Measurements from ENCODE around the gene MYO7B. TPM values are rescaled to one million over a fixed set of nuclear protein-coding genes. Genes with fewer than 3 reads are reported as not detected.

The MYO7B gene
- total RNA-seq, 2 experiments from 2014 or later, result 3.3 TPM; not detected in 1

DNA sequence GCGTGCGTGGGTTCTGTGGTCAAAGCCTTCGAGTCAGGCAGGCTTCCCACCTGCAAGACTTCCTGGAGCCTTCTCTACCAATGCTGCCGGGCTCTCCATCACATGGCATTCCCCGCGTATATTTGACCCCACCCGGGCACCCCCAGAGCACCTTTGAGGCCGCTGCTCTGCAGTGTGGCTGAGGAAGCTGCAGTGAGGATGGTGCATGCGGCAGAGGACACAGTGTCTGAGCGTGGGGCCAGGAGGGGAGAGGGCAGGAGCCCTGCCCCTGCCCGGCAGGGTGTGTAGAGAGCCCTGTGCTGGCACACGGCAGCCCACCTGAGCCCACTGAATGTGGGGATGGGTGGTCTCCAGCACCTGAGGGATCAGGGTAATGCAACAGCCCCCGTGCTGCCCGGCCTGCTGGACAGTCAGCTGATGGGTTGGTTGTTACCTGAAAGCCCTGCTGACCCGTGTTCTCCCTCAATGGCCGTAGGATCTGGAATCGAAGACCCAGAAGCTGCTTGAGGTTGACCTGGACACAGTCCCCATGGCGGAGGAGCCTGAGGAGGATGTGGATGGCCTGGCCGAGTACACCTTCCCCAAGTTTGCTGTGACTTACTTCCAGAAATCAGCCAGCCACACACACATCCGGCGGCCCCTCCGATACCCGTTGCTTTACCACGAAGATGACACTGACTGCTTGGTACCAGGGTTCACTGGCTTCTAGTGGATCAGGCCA is 73.7 kb downstream of the MYO7B start:
- no peak for DNase-seq (ENCODE audit: low spot score)
- Histone ChIP-seq H3K4me3 (ENCODE audit: low read depth, low read length, poor library complexity, severe bottlenecking) (no peak overlapping the region), H3K4me1 (ENCODE audit: insufficient read depth, low read length, poor library complexity, severe bottlenecking) (no peaks in the 10 kb centered on the region), H3K27ac (ENCODE audit: low read depth, low read length, poor library complexity, severe bottlenecking) (no peak overlapping the region), H3K9me2 (ENCODE audit: insufficient read depth, low read length) (no peaks in the 10 kb centered on the region), H3K9me3 (ENCODE audit: low read length) (no peaks in the 10 kb centered on the region; the same call in 1 of the 2 replicates), H4K20me1 (ENCODE audit: insufficient read depth, low read length) (no peaks in the 10 kb centered on the region), H3K79me2 (ENCODE audit: insufficient read depth, low read depth, low read length) (no peaks in the 10 kb centered on the region), H3K4me2 (ENCODE audit: low read length) (no peak overlapping the region), H2AFZ (ENCODE audit: low read length) (no peak overlapping the region), H3K36me3 (ENCODE audit: insufficient read depth, low read length) (no peaks in the 10 kb centered on the region)
- TF ChIP-seq EZH2phosphoT487 (IDR thresholded peaks at IDR 0.05; ENCODE audit: borderline replicate concordance, low read depth, low read length), result no peak
- TF ChIP-seq, protein P1, sequence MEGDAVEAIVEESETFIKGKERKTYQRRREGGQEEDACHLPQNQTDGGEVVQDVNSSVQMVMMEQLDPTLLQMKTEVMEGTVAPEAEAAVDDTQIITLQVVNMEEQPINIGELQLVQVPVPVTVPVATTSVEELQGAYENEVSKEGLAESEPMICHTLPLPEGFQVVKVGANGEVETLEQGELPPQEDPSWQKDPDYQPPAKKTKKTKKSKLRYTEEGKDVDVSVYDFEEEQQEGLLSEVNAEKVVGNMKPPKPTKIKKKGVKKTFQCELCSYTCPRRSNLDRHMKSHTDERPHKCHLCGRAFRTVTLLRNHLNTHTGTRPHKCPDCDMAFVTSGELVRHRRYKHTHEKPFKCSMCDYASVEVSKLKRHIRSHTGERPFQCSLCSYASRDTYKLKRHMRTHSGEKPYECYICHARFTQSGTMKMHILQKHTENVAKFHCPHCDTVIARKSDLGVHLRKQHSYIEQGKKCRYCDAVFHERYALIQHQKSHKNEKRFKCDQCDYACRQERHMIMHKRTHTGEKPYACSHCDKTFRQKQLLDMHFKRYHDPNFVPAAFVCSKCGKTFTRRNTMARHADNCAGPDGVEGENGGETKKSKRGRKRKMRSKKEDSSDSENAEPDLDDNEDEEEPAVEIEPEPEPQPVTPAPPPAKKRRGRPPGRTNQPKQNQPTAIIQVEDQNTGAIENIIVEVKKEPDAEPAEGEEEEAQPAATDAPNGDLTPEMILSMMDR (conservative IDR thresholded peaks at IDR 0.05; ENCODE audit: low read length), result no peak
- intact Hi-C loops (cut with micrococcal nuclease; ENCODE audit: unreplicated experiment), result no loop called here
- POLR2A ChIA-PET, result interaction anchor here (1.2 kb wide), 1 partner anchor 31 kb away, joined by 4 read pairs; no protein-coding TSS in a partner anchor
- CTCF ChIA-PET (ENCODE audit: unreplicated experiment), result no interaction called here
- BruUV-seq (replicated peaks), result no TSS peak

DNA sequence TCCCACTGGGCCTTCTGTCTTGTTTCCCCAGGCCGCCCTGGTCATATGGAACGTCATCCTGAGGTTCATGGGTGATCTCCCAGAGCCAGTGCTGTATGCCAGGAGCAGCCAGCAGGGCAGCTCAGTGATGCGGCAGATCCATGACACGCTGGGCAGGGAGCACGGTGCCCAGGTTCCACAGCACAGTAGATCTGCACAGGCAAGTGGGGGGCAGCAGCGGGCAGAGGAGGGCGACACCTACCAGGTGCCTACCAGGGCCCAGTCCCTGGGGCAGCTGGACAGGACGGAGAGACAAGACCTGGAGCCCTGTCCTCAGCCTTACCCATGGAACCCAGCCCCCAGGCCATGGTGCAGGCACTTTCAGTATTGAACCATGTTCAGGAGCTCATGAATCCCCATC is 74.3 kb downstream of the MYO7B start:
- no peaks in the 10 kb centered on the region for H4K20me1 ChIP-seq (ENCODE audit: insufficient read depth, low read length)
- POLR2A ChIA-PET, result interaction anchor here (1.2 to 1.7 kb wide), 2 partner anchors 11 to 30 kb away, joined by 4 to 7 read pairs; no protein-coding TSS in a partner anchor
- no peak overlapping the region for H2AFZ ChIP-seq (ENCODE audit: low read length)
- CTCF ChIA-PET (ENCODE audit: unreplicated experiment), result interaction anchor here (1.7 kb wide), 1 partner anchor 19 kb away, joined by 5 read pairs; no protein-coding TSS in a partner anchor
- H3K4me1 ChIP-seq (ENCODE audit: insufficient read depth, low read length, poor library complexity, severe bottlenecking), result no peaks in the 10 kb centered on the region
- intact Hi-C loops (cut with micrococcal nuclease; ENCODE audit: unreplicated experiment), result no loop called here
- no peak overlapping the region for H3K27ac ChIP-seq (ENCODE audit: low read depth, low read length, poor library complexity, severe bottlenecking)
- no peaks in the 10 kb centered on the region for H3K9me2 ChIP-seq (ENCODE audit: insufficient read depth, low read length)
- DNase-seq (ENCODE audit: low spot score), result no peak
- H3K9me3 ChIP-seq (ENCODE audit: low read length), result no peaks in the 10 kb centered on the region; the same call in 1 of the 2 replicates
- TF ChIP-seq, protein P1 (conservative IDR thresholded peaks at IDR 0.05; ENCODE audit: low read length), result no peak
- no peak for TF ChIP-seq EZH2phosphoT487 (IDR thresholded peaks at IDR 0.05; ENCODE audit: borderline replicate concordance, low read depth, low read length)
- H3K4me3 ChIP-seq (ENCODE audit: low read depth, low read length, poor library complexity, severe bottlenecking), result no peak overlapping the region
- no peaks in the 10 kb centered on the region for H3K79me2 ChIP-seq (ENCODE audit: insufficient read depth, low read depth, low read length)
- no TSS peak for BruUV-seq (replicated peaks)
- no peaks in the 10 kb centered on the region for H3K36me3 ChIP-seq (ENCODE audit: insufficient read depth, low read length)
- no peak overlapping the region for H3K4me2 ChIP-seq (ENCODE audit: low read length)

GRCh38 chr2:127610561-127610960 is 75.1 kb downstream of the MYO7B start:
- no peaks in the 10 kb centered on the region; the same call in 1 of the 2 replicates for H3K9me3 ChIP-seq (ENCODE audit: low read length)
- BruUV-seq (replicated peaks), result no TSS peak
- H3K79me2 ChIP-seq (ENCODE audit: insufficient read depth, low read depth, low read length), result no peaks in the 10 kb centered on the region
- no peak overlapping the region for H3K4me3 ChIP-seq (ENCODE audit: low read depth, low read length, poor library complexity, severe bottlenecking)
- H3K9me2 ChIP-seq (ENCODE audit: insufficient read depth, low read length), result no peaks in the 10 kb centered on the region
- ChIA-PET CTCF (ENCODE audit: unreplicated experiment) (interaction anchor here (1.7 kb wide), 1 partner anchor 19 kb away, joined by 5 read pairs; no protein-coding TSS in a partner anchor), POLR2A (interaction anchor here (1.2 to 1.7 kb wide), 2 partner anchors 10 to 29 kb away, joined by 4 to 7 read pairs; no protein-coding TSS in a partner anchor)
- no peak for DNase-seq (ENCODE audit: low spot score)
- H4K20me1 ChIP-seq (ENCODE audit: insufficient read depth, low read length), result no peaks in the 10 kb centered on the region
- no peaks in the 10 kb centered on the region for H3K36me3 ChIP-seq (ENCODE audit: insufficient read depth, low read length)
- intact Hi-C loops (cut with micrococcal nuclease; ENCODE audit: unreplicated experiment), result no loop called here
- TF ChIP-seq EZH2phosphoT487 (IDR thresholded peaks at IDR 0.05; ENCODE audit: borderline replicate concordance, low read depth, low read length), result no peak
- TF ChIP-seq, protein P1 (conservative IDR thresholded peaks at IDR 0.05; ENCODE audit: low read length), result no peak
- H2AFZ ChIP-seq (ENCODE audit: low read length), result no peak overlapping the region
- H3K4me1 ChIP-seq (ENCODE audit: insufficient read depth, low read length, poor library complexity, severe bottlenecking), result no peaks in the 10 kb centered on the region
- H3K4me2 ChIP-seq (ENCODE audit: low read length), result no peak overlapping the region
- H3K27ac ChIP-seq (ENCODE audit: low read depth, low read length, poor library complexity, severe bottlenecking), result no peak overlapping the region
